Vagina (tissue), 2 donors: Measurements from ENCODE around the gene TBC1D17.

ENCODE experiments used
- POLR2A ChIP-seq, 2 donors: fragments of 450-650 bp; IDR thresholded peaks; one replicate each; pipeline ENCODE4 v1.6.1; 2017; ENCODE audit warnings: antibody characterized with exemption in 2 of 2, mild to moderate bottlenecking in 2 of 2, moderate library complexity in 2 of 2
- POLR2AphosphoS5 ChIP-seq, 2 donors: sonication (generic); formaldehyde crosslinking; IDR thresholded peaks; one replicate each; pipeline ENCODE4 v1.9.0; 2017; ENCODE audit warnings: antibody characterized with exemption in 2 of 2, mild to moderate bottlenecking in 2 of 2, low read depth in 1 of 2; ENCODE audit not compliant: insufficient read depth in 1 of 2
- TF ChIP-seq, protein P1 (sequence below), 3 experiments: fragments of 450-650 bp in 2 of 3; fragments of 200-600 bp in 1 of 3; sonication (generic) in 1 of 3; IDR thresholded peaks; one replicate each; pipeline ENCODE4 v1.5.1; 2017 to 2019; ENCODE audit warnings: antibody characterized with exemption in 3 of 3, mild to moderate bottlenecking in 2 of 3, moderate library complexity in 2 of 3

DNA sequence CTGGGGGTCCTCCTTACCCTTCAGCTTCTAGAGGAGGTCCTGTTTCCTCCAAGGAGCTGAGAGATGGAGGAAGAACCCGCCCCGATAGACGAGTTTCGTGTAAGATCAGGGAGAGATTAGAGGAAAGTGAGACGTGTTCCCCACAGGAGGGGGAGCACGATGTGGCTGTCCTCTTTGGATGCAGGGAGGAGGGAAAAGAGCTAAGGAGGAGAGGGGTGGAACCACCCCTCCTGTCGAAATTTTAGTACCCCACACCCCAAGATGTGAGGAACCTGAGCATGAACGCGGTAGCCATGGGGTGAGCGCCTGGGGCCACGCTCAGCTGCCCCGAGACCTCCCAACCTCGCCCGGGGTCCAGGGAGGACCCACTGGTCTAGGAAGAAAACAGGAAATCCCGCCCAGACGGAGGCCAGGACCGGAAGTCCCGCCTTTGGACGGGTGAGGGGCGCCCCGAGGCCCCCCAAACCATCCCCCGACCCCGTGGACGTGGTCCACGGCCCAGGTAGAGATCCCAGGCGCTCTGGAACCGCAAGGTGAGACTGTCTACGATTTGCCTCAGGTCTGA lies 1.6 kb upstream of the TBC1D17 start:
- TF ChIP-seq POLR2A (IDR thresholded peaks at IDR 0.05) (peak in 1 of 2 donors; percentile 4), POLR2AphosphoS5 (IDR thresholded peaks at IDR 0.05; ENCODE audit: insufficient read depth in 1 of 2, low read depth in 1 of 2) (peak in 1 of 2 donors; percentile 36)
- TF ChIP-seq, protein P1, sequence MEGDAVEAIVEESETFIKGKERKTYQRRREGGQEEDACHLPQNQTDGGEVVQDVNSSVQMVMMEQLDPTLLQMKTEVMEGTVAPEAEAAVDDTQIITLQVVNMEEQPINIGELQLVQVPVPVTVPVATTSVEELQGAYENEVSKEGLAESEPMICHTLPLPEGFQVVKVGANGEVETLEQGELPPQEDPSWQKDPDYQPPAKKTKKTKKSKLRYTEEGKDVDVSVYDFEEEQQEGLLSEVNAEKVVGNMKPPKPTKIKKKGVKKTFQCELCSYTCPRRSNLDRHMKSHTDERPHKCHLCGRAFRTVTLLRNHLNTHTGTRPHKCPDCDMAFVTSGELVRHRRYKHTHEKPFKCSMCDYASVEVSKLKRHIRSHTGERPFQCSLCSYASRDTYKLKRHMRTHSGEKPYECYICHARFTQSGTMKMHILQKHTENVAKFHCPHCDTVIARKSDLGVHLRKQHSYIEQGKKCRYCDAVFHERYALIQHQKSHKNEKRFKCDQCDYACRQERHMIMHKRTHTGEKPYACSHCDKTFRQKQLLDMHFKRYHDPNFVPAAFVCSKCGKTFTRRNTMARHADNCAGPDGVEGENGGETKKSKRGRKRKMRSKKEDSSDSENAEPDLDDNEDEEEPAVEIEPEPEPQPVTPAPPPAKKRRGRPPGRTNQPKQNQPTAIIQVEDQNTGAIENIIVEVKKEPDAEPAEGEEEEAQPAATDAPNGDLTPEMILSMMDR (IDR thresholded peaks at IDR 0.05), result no peak
